IMR-90 (cell line): Measurements from ENCODE around the gene JMJD1C. TPM values are rescaled to one million over a fixed set of nuclear protein-coding genes. Genes with fewer than 3 reads are reported as not detected.

Source experiments
- ATAC-seq: fragments of 200-7000 bp; cut with Tn5 transposase; 2 replicates; pipeline ENCODE4 v1.9.1; 2020; ENCODE audit warnings: low read depth, mild to moderate bottlenecking, moderate library complexity
- BruUV-seq: library from RNA; stranded (reverse); fragments of 400-500 nt; replicated peaks from 2 replicates; lab custom pipeline; 2021; lab: Mats Ljungman, UMichigan
- CTCF ChIA-PET: fragments of 300-600 bp; formaldehyde crosslinking; extraction: SDS; loops from one replicate; lab custom pipeline; 2021; ENCODE audit warnings: antibody characterized with exemption; lab: Yijun Ruan, JAX
- POLR2A ChIA-PET: fragments of 300-600 bp; sonication (Branson Sonifier 250); formaldehyde crosslinking; loops from one replicate; lab custom pipeline; 2022; ENCODE audit warnings: antibody characterized with exemption; ENCODE audit not compliant: unreplicated experiment; lab: Charles Lee
- DNase-seq: peaks from one replicate; pipeline ENCODE4 v3.0.0; 2013
- H2AFZ ChIP-seq: replicated peaks from 2 replicates; pipeline ENCODE3; 2013; ENCODE audit warnings: low read length, mild to moderate bottlenecking; ENCODE audit not compliant: poor library complexity
- H2AK5ac ChIP-seq: 2 replicates; pipeline ENCODE4 v1.6.1; 2013; ENCODE audit warnings: low read depth, low read length, inconsistent platforms
- H2AK9ac ChIP-seq: replicated peaks from 2 replicates; pipeline ENCODE3; 2013; ENCODE audit warnings: mild to moderate bottlenecking, low read depth, low read length, moderate library complexity; ENCODE audit not compliant: poor library complexity
- H2BK120ac ChIP-seq: 2 replicates; pipeline ENCODE4 v1.6.1; 2013; ENCODE audit warnings: low read depth, low read length, inconsistent platforms
- H2BK15ac ChIP-seq: 3 replicates; pipeline ENCODE4 v1.6.1; 2013; ENCODE audit warnings: low read depth, low read length, inconsistent platforms
- H2BK20ac ChIP-seq: 2 replicates; pipeline ENCODE4 v1.6.1; 2013; ENCODE audit warnings: low read depth, mild to moderate bottlenecking, inconsistent platforms, low read length, moderate library complexity
- H2BK5ac ChIP-seq: 2 replicates; pipeline ENCODE4 v1.6.1; 2013; ENCODE audit warnings: mild to moderate bottlenecking, low read depth, low read length, inconsistent platforms; ENCODE audit not compliant: poor library complexity, severe bottlenecking
- H3K14ac ChIP-seq: replicated peaks from 2 replicates; pipeline ENCODE4 v1.6.1; 2013; ENCODE audit warnings: low read depth, low read length, inconsistent platforms
- H3K18ac ChIP-seq: 2 replicates; pipeline ENCODE4 v1.6.1; 2013; ENCODE audit warnings: low read depth, low read length, control low read depth
- H3K23ac ChIP-seq: 2 replicates; pipeline ENCODE4 v1.6.1; 2013; ENCODE audit warnings: low read depth, low read length, inconsistent platforms
- H3K27ac ChIP-seq: 2 replicates; pipeline ENCODE4 v1.5.1; 2013; ENCODE audit warnings: mild to moderate bottlenecking, control low read depth, low read length; ENCODE audit not compliant: insufficient read depth
- H3K27me3 ChIP-seq: 2 replicates; pipeline ENCODE4 v1.6.1; 2013; ENCODE audit warnings: low read length; ENCODE audit not compliant: control insufficient read depth, insufficient read depth
- H3K36me3 ChIP-seq: 2 replicates; pipeline ENCODE4 v1.6.1; 2013; ENCODE audit warnings: low read length, mixed read lengths; ENCODE audit not compliant: control insufficient read depth, insufficient read depth
- H3K4ac ChIP-seq: 2 replicates; pipeline ENCODE4 v1.6.1; 2013; ENCODE audit warnings: low read depth, low read length, inconsistent platforms
- H3K4me1 ChIP-seq: 2 replicates; pipeline ENCODE4 v1.6.1; 2013; ENCODE audit warnings: low read length, mixed read lengths; ENCODE audit not compliant: control insufficient read depth, insufficient read depth
- H3K4me2 ChIP-seq: 2 replicates; pipeline ENCODE4 v1.6.1; 2013; ENCODE audit warnings: low read depth, mild to moderate bottlenecking, control low read depth, low read length, moderate library complexity
- H3K4me3 ChIP-seq: 2 replicates; pipeline ENCODE4 v1.5.1; 2013; ENCODE audit warnings: low read depth, mild to moderate bottlenecking, control low read depth, low read length, moderate library complexity; ENCODE audit not compliant: insufficient read depth
- H3K56ac ChIP-seq: 2 replicates; pipeline ENCODE4 v1.6.1; 2013; ENCODE audit warnings: low read length, inconsistent platforms; ENCODE audit not compliant: insufficient read depth; ENCODE audit errors: extremely low read depth
- H3K79me1 ChIP-seq, 2 experiments: 2 replicates each; pipeline ENCODE4 v1.6.1; 2013; ENCODE audit warnings: low read length in 2 of 2, inconsistent platforms in 1 of 2, low read depth in 1 of 2
- H3K9ac ChIP-seq: 2 replicates; pipeline ENCODE4 v1.6.1; 2013; ENCODE audit warnings: low read depth, low read length, control low read depth
- H3K9me1 ChIP-seq: 2 replicates; pipeline ENCODE4 v1.6.1; 2013; ENCODE audit warnings: low read length, inconsistent platforms; ENCODE audit not compliant: insufficient read depth
- H3K9me3 ChIP-seq: 2 replicates; pipeline ENCODE4 v1.6.1; 2013; ENCODE audit warnings: low read length; ENCODE audit not compliant: control insufficient read depth, insufficient read depth
- H4K20me1 ChIP-seq: 2 replicates; pipeline ENCODE4 v1.6.1; 2013; ENCODE audit warnings: low read length, inconsistent platforms; ENCODE audit not compliant: insufficient read depth
- H4K5ac ChIP-seq: 2 replicates; pipeline ENCODE4 v1.6.1; 2013; ENCODE audit warnings: mild to moderate bottlenecking, low read depth, low read length, control low read depth
- H4K8ac ChIP-seq, 2 experiments: 2 replicates each; pipeline ENCODE4 v1.6.1; 2013; ENCODE audit warnings: low read depth in 2 of 2, low read length in 2 of 2, control low read depth in 1 of 2, inconsistent platforms in 1 of 2
- H4K91ac ChIP-seq: 2 replicates; pipeline ENCODE4 v1.6.1; 2013; ENCODE audit warnings: low read depth, low read length, inconsistent platforms; ENCODE audit not compliant: insufficient read depth
- BHLHE40 ChIP-seq: fragments of 150-350 bp; IDR thresholded peaks from 2 replicates; pipeline ENCODE4 v1.6.1; 2016; ENCODE audit warnings: mild to moderate bottlenecking, low read depth, low read length
- CEBPB ChIP-seq: IDR thresholded peaks from 2 replicates; pipeline ENCODE4 v1.6.1; 2012; ENCODE audit warnings: low read depth, low read length, improper control_type of control experiment
- CHD1 ChIP-seq: IDR thresholded peaks from 2 replicates; pipeline ENCODE4 v1.6.1; 2012; ENCODE audit warnings: low read depth, low read length, improper control_type of control experiment
- CTCF ChIP-seq: conservative IDR thresholded peaks from 2 replicates; pipeline ENCODE4 v1.5.1; 2012; ENCODE audit warnings: mild to moderate bottlenecking, low read depth, low read length, improper control_type of control experiment
- ELK1 ChIP-seq: fragments of 150-350 bp; IDR thresholded peaks from 2 replicates; pipeline ENCODE4 v1.6.1; 2016; ENCODE audit warnings: low read depth, mild to moderate bottlenecking, low read length, moderate library complexity, borderline replicate concordance
- FOS ChIP-seq: fragments of 150-350 bp; IDR thresholded peaks from 2 replicates; pipeline ENCODE4 v1.6.1; 2016; ENCODE audit warnings: low read depth, low read length
- MAZ ChIP-seq: IDR thresholded peaks from 2 replicates; pipeline ENCODE4 v1.6.1; 2012; ENCODE audit warnings: low read depth, mild to moderate bottlenecking, low read length, improper control_type of control experiment, moderate library complexity, borderline replicate concordance
- MXI1 ChIP-seq: IDR thresholded peaks from 2 replicates; pipeline ENCODE4 v1.6.1; 2012; ENCODE audit warnings: low read depth, mild to moderate bottlenecking, low read length, moderate library complexity, borderline replicate concordance
- NFE2L2 ChIP-seq: fragments of 150-350 bp; IDR thresholded peaks from 2 replicates; pipeline ENCODE4 v1.6.1; 2016; ENCODE audit warnings: low read depth, mild to moderate bottlenecking, low read length
- RFX5 ChIP-seq: IDR thresholded peaks from 2 replicates; pipeline ENCODE4 v1.8.0; 2012; ENCODE audit warnings: low read depth, mild to moderate bottlenecking, low read length, moderate library complexity
- SMC3 ChIP-seq: fragments of 150-350 bp; IDR thresholded peaks from 2 replicates; pipeline ENCODE4 v1.6.1; 2016; ENCODE audit warnings: low read depth, mild to moderate bottlenecking, antibody characterized with exemption, low read length, moderate library complexity
- WGBS, 2 experiments: methylation state at CpG; one replicate each; pipeline versions ENCODE4 v1.1.5 to v1.1.7; 2013; ENCODE audit warnings: missing lambda C conversion rate in 2 of 2; ENCODE audit not compliant: insufficient read length in 1 of 2; ENCODE audit errors: extremely low coverage in 2 of 2; 5-methylcytosine and 5-hydroxymethylcytosine counted together
- dilution Hi-C: fragments of 300-500 bp; cut with HindIII; formaldehyde crosslinking; loops from one replicate; pipeline ENCODE4 v1.14.3; 2018; ENCODE audit warnings: low sequenced_read_pairs; ENCODE audit not compliant: unreplicated experiment
- in situ Hi-C: fragments of 300-500 bp; cut with MboI; formaldehyde crosslinking; loops from 3 replicates; pipeline ENCODE4 v1.14.3; 2019; ENCODE audit warnings: low sequenced_read_pairs, inconsistent platforms, mixed read lengths
- intact Hi-C: fragments of 100-400 bp; cut with micrococcal nuclease; formaldehyde crosslinking; loops from 2 replicates; pipeline ENCODE4 v1.10.0; 2022
- polyA plus RNA-seq, 3 experiments: library from polyadenylated mRNA; depleted of rRNA; stranded (reverse); fragments of >200 nt; gene quantifications; 2 replicates each; pipeline ENCODE4 v1.2.3, GENCODE V29; 2012; ENCODE audit warnings: low replicate concordance in 1 of 3
- total RNA-seq: library from RNA; depleted of rRNA; stranded (reverse); fragments of >200 nt; gene quantifications from 2 replicates; pipeline ENCODE4 v1.2.3, GENCODE V29; 2012
- TF ChIP-seq, protein P1 (sequence below): fragments of 150-350 bp; IDR thresholded peaks from 2 replicates; pipeline ENCODE4 v1.6.1; 2017; ENCODE audit warnings: mild to moderate bottlenecking, antibody characterized with exemption, low read length, low read depth

The JMJD1C gene
- total and polyA plus RNA-seq, 2 of the 4 experiments (the other 2 are of a cell fraction) = 15.6 to 96.8 TPM

DNA sequence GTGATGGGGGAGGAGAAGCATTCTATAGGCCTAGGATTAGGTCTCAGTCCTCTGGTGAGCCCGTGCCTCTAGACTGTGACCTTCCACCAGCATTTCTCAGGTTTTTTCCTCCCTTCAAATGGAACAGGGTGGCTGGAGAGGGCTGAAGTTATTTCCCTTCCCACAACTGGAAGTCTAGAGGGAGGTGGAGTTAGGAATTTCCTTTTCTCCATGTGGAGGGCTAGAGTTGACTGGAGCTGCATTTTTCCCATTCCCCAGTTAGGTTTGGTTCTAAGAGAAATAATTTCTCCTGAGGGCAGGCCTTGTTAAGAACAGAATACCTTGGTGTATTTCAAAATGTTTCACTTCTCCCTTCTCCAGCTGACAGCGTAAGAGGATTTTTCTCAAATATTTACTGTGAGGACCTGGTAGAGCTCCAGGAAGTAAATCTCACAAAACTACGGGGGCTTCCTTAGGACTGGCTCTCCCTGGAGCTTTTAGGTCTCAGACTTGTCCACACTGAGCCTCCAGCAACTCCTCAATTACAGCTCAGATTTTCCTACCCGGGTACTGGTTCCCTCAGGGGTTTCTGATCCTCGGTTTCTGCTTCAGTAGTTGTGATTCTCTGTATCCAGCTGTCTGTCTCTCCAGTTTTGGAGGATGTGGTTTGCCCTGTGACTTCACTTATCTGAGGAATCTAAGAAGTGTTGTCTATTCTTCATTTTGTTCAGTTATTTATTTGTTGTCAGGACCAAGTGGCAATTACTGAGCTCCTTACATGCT is 49.4 kb upstream of the JMJD1C start:
- Histone ChIP-seq H2AFZ (no peak overlapping the region), H3K36me3 (no peaks in the 10 kb centered on the region), H3K18ac (peak overlapping the region; percentile 46; the same call in 1 of the 2 replicates), H4K91ac (0 out of 2 replicates have a peak overlapping the region, but pooled peaks have one; percentile 28), H3K27ac (peak overlapping the region; percentile 37; the same call in 1 of the 2 replicates), H2AK9ac (no peak overlapping the region), H3K79me1 (peaks cover 16 to 55% of the 10 kb centered on the region in 2 experiments), H4K5ac (0 out of 2 replicates have a peak overlapping the region, but pooled peaks have one; percentile 6), H3K14ac (peak overlapping the region; percentile 78), H3K4ac (peak overlapping the region; percentile 64; the same call in 1 of the 2 replicates), H3K56ac (peak overlapping the region; percentile 70; the same call in 1 of the 2 replicates), H3K27me3 (no peaks in the 10 kb centered on the region), H4K20me1 (peaks cover 23% of the 10 kb centered on the region), H3K9ac (peak overlapping the region; percentile 1), H3K4me1 (peaks cover 6% of the 10 kb centered on the region), H2BK5ac (peak overlapping the region; percentile 48), H4K8ac (peak overlapping the region in 1 of 2 experiments; percentile 31; a peak in 1 of 4 replicates), H2BK15ac (peak overlapping the region; percentile 51; the same call in 1 of the 3 replicates), H3K9me3 (no peaks in the 10 kb centered on the region), H3K9me1 (0 out of 2 replicates have a peak, but pooled peaks cover 2% of the 10 kb centered on the region), H3K4me2 (peak overlapping the region; percentile 76), H3K23ac (peak overlapping the region; percentile 6), H2BK20ac (peak overlapping the region; percentile 22; the same call in 1 of the 2 replicates), H3K4me3 (no peak overlapping the region), H2BK120ac (peak overlapping the region; percentile 37), H2AK5ac (peak overlapping the region; percentile 50; the same call in 1 of the 2 replicates)
- dilution Hi-C loops (no loop called here), intact Hi-C loops (no loop called here), in situ Hi-C loops (no loop called here)
- POLR2A ChIA-PET = interaction anchor here (0.6 kb wide), 1 partner anchor 67 kb away, joined by 9 read pairs; no protein-coding TSS in a partner anchor
- CTCF ChIA-PET = interaction anchor here (1.2 kb wide), 1 partner anchor 241 kb away, joined by 3 read pairs; no protein-coding TSS in a partner anchor
- BruUV-seq = no TSS peak
- DNase-seq (peak; percentile 33), ATAC-seq (peak; percentile 80)
- WGBS, 2 experiments = 80% methylated on average over 2 of the region's 5 CpGs; no CpG with 5 or more reads in 1 of the 2 experiments
- no peak for TF ChIP-seq NFE2L2
- TF ChIP-seq CHD1 = no peak
- no peak for TF ChIP-seq CEBPB
- TF ChIP-seq RFX5 = no peak
- TF ChIP-seq, protein P1, sequence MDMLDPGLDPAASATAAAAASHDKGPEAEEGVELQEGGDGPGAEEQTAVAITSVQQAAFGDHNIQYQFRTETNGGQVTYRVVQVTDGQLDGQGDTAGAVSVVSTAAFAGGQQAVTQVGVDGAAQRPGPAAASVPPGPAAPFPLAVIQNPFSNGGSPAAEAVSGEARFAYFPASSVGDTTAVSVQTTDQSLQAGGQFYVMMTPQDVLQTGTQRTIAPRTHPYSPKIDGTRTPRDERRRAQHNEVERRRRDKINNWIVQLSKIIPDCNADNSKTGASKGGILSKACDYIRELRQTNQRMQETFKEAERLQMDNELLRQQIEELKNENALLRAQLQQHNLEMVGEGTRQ = no peak
- no peak for TF ChIP-seq BHLHE40
- no peak for TF ChIP-seq ELK1
- no peak for TF ChIP-seq FOS
- no peak for TF ChIP-seq MAZ
- TF ChIP-seq MXI1 = no peak
- TF ChIP-seq CTCF = no peak
- no peak for TF ChIP-seq SMC3
